Ramos (cell line): ENCODE results near the gene SLC16A4.

Experiments
- in situ Hi-C: fragments of 300-500 bp; cut with MboI; formaldehyde crosslinking; loops from one replicate; pipeline ENCODE4 v1.14.3; 2022; ENCODE audit warnings: low sequenced_read_pairs; ENCODE audit not compliant: unreplicated experiment

Gene SLC16A4

DNA sequence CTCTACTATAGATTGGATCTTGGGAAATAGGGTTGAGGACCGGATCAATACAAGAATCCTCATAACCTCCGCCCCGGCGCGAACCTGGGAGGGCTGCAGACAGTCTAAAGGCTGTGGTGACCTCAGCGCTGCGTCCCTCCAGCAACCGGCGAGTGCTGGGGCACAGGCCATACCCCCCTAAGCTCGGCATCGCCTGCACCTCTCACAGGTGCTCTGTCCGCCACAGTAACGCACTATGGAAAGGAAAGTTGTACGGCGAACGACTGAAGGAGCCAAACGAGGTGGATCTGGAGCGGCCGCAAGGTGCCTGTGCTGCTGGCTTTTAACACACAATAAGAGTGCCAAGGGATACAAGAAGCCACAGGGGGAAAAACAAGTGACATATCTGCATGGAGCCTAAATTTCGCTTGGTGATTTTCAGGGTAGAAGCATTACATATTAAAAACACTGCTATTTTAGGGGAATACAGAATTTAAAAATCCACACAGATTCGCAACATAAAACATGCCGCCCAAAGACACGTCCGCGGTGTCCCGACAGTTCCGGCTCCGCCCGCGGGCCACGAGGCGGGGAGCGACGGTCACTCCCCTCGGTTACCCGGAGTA lies 53.0 kb downstream of the SLC16A4 start:
- in situ Hi-C loops = no loop called here

DNA sequence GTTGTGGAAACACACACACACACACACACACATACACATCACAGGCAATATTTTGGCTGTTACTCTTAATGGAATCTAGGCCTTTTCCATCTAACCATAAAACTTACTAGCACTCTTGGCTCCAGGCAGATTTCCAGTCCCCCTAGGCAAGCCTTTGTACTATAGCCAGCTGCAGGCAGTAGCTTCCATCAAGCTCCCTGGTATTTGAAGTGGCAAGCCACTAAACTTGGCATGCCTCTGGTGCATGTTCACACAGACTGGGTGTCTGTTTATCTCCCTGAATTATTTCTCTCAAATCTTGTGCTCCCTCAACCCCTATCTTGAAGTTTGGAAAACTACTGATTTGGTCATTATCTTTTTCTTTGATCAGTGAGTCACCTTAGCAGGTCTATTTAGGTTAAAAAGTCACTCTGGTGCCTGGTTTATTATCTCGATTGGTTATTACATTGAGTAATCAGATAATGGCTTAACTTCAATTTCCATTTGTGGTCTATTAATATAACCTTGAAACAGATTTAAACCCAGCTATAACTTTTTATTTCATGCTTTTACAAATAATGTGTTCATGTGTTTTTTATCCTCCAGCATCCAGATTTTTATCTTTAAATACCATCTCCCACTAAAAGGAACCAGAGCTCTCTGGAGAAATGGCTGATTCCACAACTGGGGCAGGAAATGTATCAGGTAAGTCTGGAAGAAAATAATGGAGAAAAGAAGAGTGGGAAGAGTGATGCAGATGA lies 54.4 kb downstream of the SLC16A4 start:
- in situ Hi-C loops = no loop called here

- in situ Hi-C loops = no loop called here
These were observed 55.6 kb downstream of the SLC16A4 start for GRCh38 chr1:110335265-110335664.

GRCh38 chr1:110328700-110329099 lies 62.1 kb downstream of the SLC16A4 start:
- in situ Hi-C loops = no loop called here

GRCh38 chr1:110328274-110328673 lies 62.6 kb downstream of the SLC16A4 start:
- in situ Hi-C loops = no loop called here

GRCh38 chr1:110326826-110327225 lies 64.0 kb downstream of the SLC16A4 start:
- in situ Hi-C loops = no loop called here

DNA sequence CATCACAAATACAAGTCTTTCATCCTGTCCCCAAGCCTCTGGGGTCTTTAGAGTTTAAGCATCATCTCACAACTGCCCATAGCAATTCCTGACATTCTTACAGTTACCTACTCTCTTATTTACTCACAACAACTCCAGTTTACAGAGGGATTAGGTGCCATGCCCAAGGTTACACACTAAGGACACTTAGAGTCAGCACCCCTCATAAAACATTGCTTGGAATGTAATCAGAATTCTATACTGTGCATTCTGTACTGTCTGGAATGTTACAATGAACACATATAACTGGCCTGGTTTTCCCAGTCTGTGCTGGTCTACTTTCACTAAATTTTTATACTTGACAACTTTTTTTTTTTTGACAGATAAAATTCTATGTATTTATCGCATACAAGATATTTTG lies 66.2 kb downstream of the SLC16A4 start:
- in situ Hi-C loops = loop anchor here (5.0 kb wide), 1 partner anchor 122 kb away; no protein-coding TSS in a partner anchor

- in situ Hi-C loops = loop anchor here (5.0 kb wide), 1 partner anchor 120 kb away; no protein-coding TSS in a partner anchor
These were observed 69.0 kb downstream of the SLC16A4 start for GRCh38 chr1:110321846-110322245.

- in situ Hi-C loops = loop anchor here (5.0 kb wide), 1 partner anchor 119 kb away; no protein-coding TSS in a partner anchor
These were observed 69.8 kb downstream of the SLC16A4 start for GRCh38 chr1:110321045-110321444.

GRCh38 chr1:110320168-110320518 lies 70.7 kb downstream of the SLC16A4 start:
- in situ Hi-C loops = loop anchor here (5.0 kb wide), 1 partner anchor 118 kb away; no protein-coding TSS in a partner anchor

- in situ Hi-C loops = loop anchor here (5.0 kb wide), 1 partner anchor 117 kb away; no protein-coding TSS in a partner anchor
These were observed 71.3 kb downstream of the SLC16A4 start for GRCh38 chr1:110319332-110320167.

- in situ Hi-C loops = no loop called here
These were observed 72.8 kb downstream of the SLC16A4 start for GRCh38 chr1:110318046-110318445.

GRCh38 chr1:110316735-110317134 lies 74.1 kb downstream of the SLC16A4 start:
- in situ Hi-C loops = no loop called here
